Astrocyte (in vitro differentiated cells and primary cell): ENCODE results near the gene ANKRD30A. TPM values are rescaled to one million over a fixed set of nuclear protein-coding genes. Genes with fewer than 3 reads are reported as not detected.

Experiments
- DNase-seq: peaks from one replicate; pipeline ENCODE4 v3.0.0-alpha.2; 2010; ENCODE audit warnings: low read depth
- FAIRE-seq: peaks from 2 replicates; lab custom pipeline; 2011; peaks lifted over from hg19 to GRCh38; lab: Jason Lieb, UNC
- H2AFZ ChIP-seq: 2 replicates; pipeline ENCODE4 v1.6.0; 2012; ENCODE audit warnings: low read depth, low read length, inconsistent platforms
- H3K27ac ChIP-seq: 2 replicates; pipeline ENCODE4 v1.5.1; 2011; ENCODE audit warnings: low read depth, low read length, inconsistent platforms
- H3K27me3 ChIP-seq: 2 replicates; pipeline ENCODE4 v1.6.0; 2011; ENCODE audit warnings: low read length, inconsistent platforms; ENCODE audit not compliant: insufficient read depth
- H3K36me3 ChIP-seq: 2 replicates; pipeline ENCODE4 v1.5.1; 2011; ENCODE audit warnings: low read length, inconsistent platforms; ENCODE audit not compliant: insufficient read depth
- H3K4me1 ChIP-seq: 2 replicates; pipeline ENCODE4 v1.5.1; 2011; ENCODE audit warnings: low read length, inconsistent platforms; ENCODE audit not compliant: insufficient read depth
- H3K4me2 ChIP-seq: 2 replicates; pipeline ENCODE4 v1.6.0; 2012; ENCODE audit warnings: low read length, inconsistent platforms
- H3K4me3 ChIP-seq: 2 replicates; pipeline ENCODE4 v1.5.1; 2011; ENCODE audit warnings: low read depth, mild to moderate bottlenecking, low read length, inconsistent platforms; ENCODE audit not compliant: insufficient read depth
- H3K79me2 ChIP-seq: 2 replicates; pipeline ENCODE4 v1.6.0; 2012; ENCODE audit warnings: mild to moderate bottlenecking, low read length, inconsistent platforms; ENCODE audit not compliant: insufficient read depth
- H3K9ac ChIP-seq: 2 replicates; pipeline ENCODE4 v1.6.0; 2012; ENCODE audit warnings: mild to moderate bottlenecking, low read length, inconsistent platforms
- H3K9me3 ChIP-seq: 2 replicates; pipeline ENCODE4 v1.5.1; 2012; ENCODE audit warnings: low read depth, mild to moderate bottlenecking, low read length, inconsistent platforms; ENCODE audit not compliant: insufficient read depth
- H4K20me1 ChIP-seq: 2 replicates; pipeline ENCODE4 v1.6.0; 2012; ENCODE audit warnings: low read length, inconsistent platforms; ENCODE audit not compliant: insufficient read depth
- H3K27ac Mint-ChIP-seq: one replicate; pipeline ENCODE4 v1.8.0; 2021; ENCODE audit warnings: mild to moderate bottlenecking, mixed read lengths; ENCODE audit not compliant: unreplicated experiment
- H3K27me3 Mint-ChIP-seq: one replicate; pipeline ENCODE4 v1.8.0; 2021; ENCODE audit warnings: low read depth, mixed read lengths; ENCODE audit not compliant: unreplicated experiment
- H3K36me3 Mint-ChIP-seq: one replicate; pipeline ENCODE4 v1.8.0; 2021; ENCODE audit warnings: low read depth, mixed read lengths; ENCODE audit not compliant: unreplicated experiment
- H3K4me1 Mint-ChIP-seq: one replicate; pipeline ENCODE4 v1.8.0; 2021; ENCODE audit warnings: low read depth, mixed read lengths; ENCODE audit not compliant: unreplicated experiment
- H3K4me3 Mint-ChIP-seq: one replicate; pipeline ENCODE4 v1.8.0; 2021; ENCODE audit warnings: mild to moderate bottlenecking, moderate library complexity, mixed read lengths; ENCODE audit not compliant: unreplicated experiment
- H3K9me3 Mint-ChIP-seq: one replicate; pipeline ENCODE4 v1.8.0; 2021; ENCODE audit warnings: mild to moderate bottlenecking, mixed read lengths; ENCODE audit not compliant: unreplicated experiment
- EZH2 ChIP-seq: IDR thresholded peaks from 2 replicates; pipeline ENCODE4 v1.6.1; 2012; ENCODE audit warnings: mild to moderate bottlenecking, low read length, inconsistent platforms; ENCODE audit not compliant: insufficient read depth
- total RNA-seq: library from RNA; stranded (reverse); gene quantifications from 2 replicates; pipeline ENCODE4 v1.2.1, GENCODE V29; 2021
- TF ChIP-seq, protein P1 (sequence below): IDR thresholded peaks from 2 replicates; pipeline ENCODE4 v1.5.1; 2011; ENCODE audit warnings: low read depth, mild to moderate bottlenecking, inconsistent platforms, low read length, moderate library complexity; ENCODE audit not compliant: insufficient read depth

Gene ANKRD30A
- total RNA-seq, 1 donor from 2014 or later, result not detected

DNA sequence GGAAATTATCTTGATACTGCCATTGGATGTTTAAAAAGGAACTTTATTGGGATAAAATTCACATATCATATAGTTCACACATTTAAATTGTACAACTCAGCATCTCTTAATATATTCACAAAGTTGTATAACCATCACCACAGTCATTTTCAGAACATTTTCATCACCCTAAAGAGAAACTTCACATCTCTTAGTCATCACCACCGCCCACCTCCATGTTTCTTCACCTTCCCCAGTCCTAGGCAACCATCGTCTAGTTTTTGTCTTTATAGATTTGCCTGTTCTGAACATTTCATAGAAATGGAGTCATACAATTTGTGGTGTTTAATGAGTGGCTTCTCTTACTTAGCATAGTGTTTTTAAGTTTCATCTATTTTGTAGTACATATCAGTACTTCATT lies 96.6 kb downstream of the ANKRD30A start:
- no peak overlapping the region for H3K27ac Mint-ChIP-seq
- TF ChIP-seq EZH2, result no peak
- TF ChIP-seq, protein P1, sequence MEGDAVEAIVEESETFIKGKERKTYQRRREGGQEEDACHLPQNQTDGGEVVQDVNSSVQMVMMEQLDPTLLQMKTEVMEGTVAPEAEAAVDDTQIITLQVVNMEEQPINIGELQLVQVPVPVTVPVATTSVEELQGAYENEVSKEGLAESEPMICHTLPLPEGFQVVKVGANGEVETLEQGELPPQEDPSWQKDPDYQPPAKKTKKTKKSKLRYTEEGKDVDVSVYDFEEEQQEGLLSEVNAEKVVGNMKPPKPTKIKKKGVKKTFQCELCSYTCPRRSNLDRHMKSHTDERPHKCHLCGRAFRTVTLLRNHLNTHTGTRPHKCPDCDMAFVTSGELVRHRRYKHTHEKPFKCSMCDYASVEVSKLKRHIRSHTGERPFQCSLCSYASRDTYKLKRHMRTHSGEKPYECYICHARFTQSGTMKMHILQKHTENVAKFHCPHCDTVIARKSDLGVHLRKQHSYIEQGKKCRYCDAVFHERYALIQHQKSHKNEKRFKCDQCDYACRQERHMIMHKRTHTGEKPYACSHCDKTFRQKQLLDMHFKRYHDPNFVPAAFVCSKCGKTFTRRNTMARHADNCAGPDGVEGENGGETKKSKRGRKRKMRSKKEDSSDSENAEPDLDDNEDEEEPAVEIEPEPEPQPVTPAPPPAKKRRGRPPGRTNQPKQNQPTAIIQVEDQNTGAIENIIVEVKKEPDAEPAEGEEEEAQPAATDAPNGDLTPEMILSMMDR, result no peak
- Histone ChIP-seq H3K4me3 (no peak overlapping the region), H3K9me3 (no peaks in the 10 kb centered on the region), H2AFZ (no peak overlapping the region), H3K4me1 (no peaks in the 10 kb centered on the region), H4K20me1 (no peaks in the 10 kb centered on the region), H3K36me3 (no peaks in the 10 kb centered on the region), H3K79me2 (no peaks in the 10 kb centered on the region), H3K4me2 (no peak overlapping the region), H3K27me3 (no peaks in the 10 kb centered on the region), H3K9ac (no peak overlapping the region), H3K27ac (no peak overlapping the region)
- no peak overlapping the region for H3K4me3 Mint-ChIP-seq
- no peaks in the 10 kb centered on the region for H3K36me3 Mint-ChIP-seq
- FAIRE-seq (no peak), DNase-seq (no peak)
- no peaks in the 10 kb centered on the region for H3K4me1 Mint-ChIP-seq
- H3K9me3 Mint-ChIP-seq, result no peaks in the 10 kb centered on the region
- H3K27me3 Mint-ChIP-seq, result no peaks in the 10 kb centered on the region

GRCh38 chr10:37225163-37225562 lies 99.8 kb downstream of the ANKRD30A start:
- Mint-ChIP-seq H3K9me3 (no peaks in the 10 kb centered on the region), H3K27ac (no peak overlapping the region), H3K4me1 (no peaks in the 10 kb centered on the region), H3K27me3 (no peaks in the 10 kb centered on the region), H3K4me3 (no peak overlapping the region), H3K36me3 (no peaks in the 10 kb centered on the region)
- Histone ChIP-seq H3K4me1 (no peaks in the 10 kb centered on the region), H3K9me3 (peaks cover 3% of the 10 kb centered on the region), H3K9ac (no peak overlapping the region), H3K36me3 (no peaks in the 10 kb centered on the region), H3K4me3 (no peak overlapping the region), H3K79me2 (no peaks in the 10 kb centered on the region), H2AFZ (no peak overlapping the region), H3K27me3 (no peaks in the 10 kb centered on the region), H3K4me2 (no peak overlapping the region), H4K20me1 (no peaks in the 10 kb centered on the region), H3K27ac (no peak overlapping the region)
- TF ChIP-seq EZH2, result no peak
- TF ChIP-seq, protein P1, result no peak
- no peak for FAIRE-seq
- no peak for DNase-seq

GRCh38 chr10:37226524-37226923 lies 101.1 kb downstream of the ANKRD30A start:
- FAIRE-seq (no peak), DNase-seq (no peak)
- Histone ChIP-seq H3K9me3 (peaks cover 3% of the 10 kb centered on the region), H3K27me3 (no peaks in the 10 kb centered on the region), H3K4me1 (no peaks in the 10 kb centered on the region), H3K79me2 (no peaks in the 10 kb centered on the region), H4K20me1 (no peaks in the 10 kb centered on the region), H2AFZ (no peak overlapping the region), H3K9ac (no peak overlapping the region), H3K4me2 (no peak overlapping the region), H3K36me3 (no peaks in the 10 kb centered on the region), H3K4me3 (no peak overlapping the region), H3K27ac (no peak overlapping the region)
- Mint-ChIP-seq H3K4me1 (no peaks in the 10 kb centered on the region), H3K27ac (no peak overlapping the region), H3K4me3 (no peak overlapping the region), H3K27me3 (no peaks in the 10 kb centered on the region), H3K36me3 (no peaks in the 10 kb centered on the region), H3K9me3 (no peaks in the 10 kb centered on the region)
- no peak for TF ChIP-seq EZH2
- TF ChIP-seq, protein P1, result no peak
